Stimulated activated CD4-positive, alpha-beta T cell treated with anti-CD3 and anti-CD28 coated beads, Interleukin-1b, Interleukin-23, amount 100 ng/mL, for 4 hours (primary cell): Measurements from ENCODE around the gene PPP1R37.
"Not testable (repeated sequence)": the region's sequence is repeated elsewhere in the genome, so short reads cannot be mapped to it uniquely, and the experiment has no call there.

ENCODE experiments used
- DNase-seq, 2 donors: peaks; one replicate each; pipeline ENCODE4 v3.0.0-alpha.2; 2020; ENCODE audit warnings: low read depth in 2 of 2

Gene PPP1R37

GRCh38 chr19:45094707-45095106, 1.7 kb downstream of the PPP1R37 start:
- DNase-seq: no peak

GRCh38 chr19:45095496-45096413, 2.8 kb downstream of the PPP1R37 start:
- no peak for DNase-seq

GRCh38 chr19:45096700-45097099, 3.7 kb downstream of the PPP1R37 start:
- DNase-seq: no peak

- no peak for DNase-seq
Measured at GRCh38 chr19:45097450-45097775, 4.4 kb downstream of the PPP1R37 start.

- DNase-seq: no peak
Measured at GRCh38 chr19:45097776-45098520, 5.0 kb downstream of the PPP1R37 start.

- DNase-seq: no peak
Measured at GRCh38 chr19:45098521-45099466, 5.8 kb downstream of the PPP1R37 start.

GRCh38 chr19:45099467-45100191, 6.7 kb downstream of the PPP1R37 start:
- DNase-seq: no peak

- no peak for DNase-seq
Measured at GRCh38 chr19:45100201-45100600, 7.2 kb downstream of the PPP1R37 start.

- DNase-seq: no peak
Measured at GRCh38 chr19:45100846-45101252, 7.9 kb downstream of the PPP1R37 start.

- no peak for DNase-seq
Measured at GRCh38 chr19:45101806-45102205, 8.8 kb downstream of the PPP1R37 start.

GRCh38 chr19:45102481-45102880, 9.5 kb downstream of the PPP1R37 start:
- DNase-seq: no peak

- DNase-seq: no peak
Measured at GRCh38 chr19:45103156-45103507, 10.2 kb downstream of the PPP1R37 start.

GRCh38 chr19:45103508-45104319, 10.7 kb downstream of the PPP1R37 start:
- no peak for DNase-seq

GRCh38 chr19:45104658-45105349, 11.8 kb downstream of the PPP1R37 start:
- DNase-seq: no peak

GRCh38 chr19:45106363-45106762, 13.4 kb downstream of the PPP1R37 start:
- DNase-seq: not testable (repeated sequence)

- DNase-seq: no peak
Measured at GRCh38 chr19:45107621-45108150, 14.7 kb downstream of the PPP1R37 start.

- DNase-seq: no peak
Measured at GRCh38 chr19:45110851-45111266, 17.9 kb downstream of the PPP1R37 start.

GRCh38 chr19:45112111-45112827, 19.3 kb downstream of the PPP1R37 start:
- DNase-seq: no peak

- DNase-seq: no peak
Measured at GRCh38 chr19:45113628-45114027, 20.6 kb downstream of the PPP1R37 start.
